Activated CD8-positive, alpha-beta T cell treated with anti-CD3 and anti-CD28 coated beads, Interleukin-2, amount 10 ng/mL, durations not matched to agents 7 days and 5 days (primary cell): ENCODE measurements around the gene GMEB2. TPM values are rescaled to one million over a fixed set of nuclear protein-coding genes. Genes with fewer than 3 reads are reported as not detected.

Experiments used
- ATAC-seq: fragments of 150-1000 bp; cut with Tn5 transposase; one replicate; pipeline ENCODE4 v1.10.0; 2021; ENCODE audit warnings: moderate library complexity
- CTCF ChIA-PET: fragments of 350-600 bp; sonication (Branson Sonifier 250); formaldehyde crosslinking; loops from one replicate; lab custom pipeline; 2021; ENCODE audit warnings: antibody characterized with exemption; lab: Charles Lee
- POLR2A ChIA-PET: fragments of 350-600 bp; sonication (Branson Sonifier 250); formaldehyde crosslinking; loops from one replicate; lab custom pipeline; 2021; ENCODE audit warnings: antibody characterized with exemption; lab: Charles Lee
- DNase-seq: peaks from one replicate; pipeline ENCODE4 v3.0.0-alpha.2; 2020
- H3K27ac Mint-ChIP-seq: one replicate; pipeline ENCODE4 v1.8.0; 2021; ENCODE audit warnings: mild to moderate bottlenecking, mixed read lengths
- H3K27me3 Mint-ChIP-seq: one replicate; pipeline ENCODE4 v1.8.0; 2021; ENCODE audit warnings: low read depth, mixed read lengths
- H3K36me3 Mint-ChIP-seq: one replicate; pipeline ENCODE4 v1.8.0; 2021; ENCODE audit warnings: low read depth, mixed read lengths
- H3K4me1 Mint-ChIP-seq: one replicate; pipeline ENCODE4 v1.8.0; 2021; ENCODE audit warnings: low read depth, mixed read lengths
- H3K4me3 Mint-ChIP-seq: one replicate; pipeline ENCODE4 v1.8.0; 2021; ENCODE audit warnings: mild to moderate bottlenecking, mixed read lengths
- H3K9me3 Mint-ChIP-seq: one replicate; pipeline ENCODE4 v1.8.0; 2022; ENCODE audit warnings: mixed read lengths; ENCODE audit not compliant: insufficient read depth
- total RNA-seq, 2 experiments: library from RNA; stranded (reverse); gene quantifications; one replicate each; pipeline ENCODE4 v1.2.3, GENCODE V29; 2021

Gene GMEB2
- total RNA-seq, 2 experiments from 2014 or later: 16.2 TPM

DNA sequence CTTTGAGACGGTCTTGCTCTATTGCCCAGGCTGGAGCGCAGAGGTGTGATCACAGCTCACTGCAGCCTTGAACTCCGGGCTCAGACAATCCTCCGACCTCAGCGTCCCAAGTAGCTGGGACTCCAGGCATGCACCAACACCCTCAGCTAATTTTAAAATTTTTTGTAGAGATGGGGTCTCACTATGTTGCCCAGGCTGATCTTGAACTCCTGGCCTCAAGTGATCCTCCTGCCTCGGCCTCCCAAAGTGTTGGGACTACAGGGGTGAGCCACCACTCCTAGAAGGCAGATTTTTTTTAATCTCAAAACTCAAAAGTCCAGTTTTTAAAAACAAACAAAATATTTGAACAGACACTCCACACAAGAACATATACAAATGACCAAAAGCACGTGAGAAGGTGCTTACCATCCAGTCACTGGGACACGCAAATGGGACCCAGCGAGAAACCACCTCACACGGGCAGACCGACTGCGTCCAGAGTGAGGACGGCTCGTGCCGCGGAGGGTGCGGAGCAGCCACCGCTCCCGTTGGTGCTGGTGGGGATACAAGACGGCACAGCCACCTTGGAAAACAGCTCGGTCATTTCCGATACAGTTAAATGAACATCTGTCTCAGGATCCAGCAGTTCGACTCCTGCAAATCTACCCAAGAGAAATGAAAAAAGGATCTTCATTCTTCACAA lies 44.4 kb downstream of the GMEB2 start:
- ATAC-seq: no peak
- ChIA-PET CTCF (interaction anchor here (0.8 to 2.2 kb wide), 2 partner anchors 59 to 187 kb away, joined by 3 to 8 read pairs; no protein-coding TSS in a partner anchor), POLR2A (no interaction called here)
- Mint-ChIP-seq H3K27ac (no peak overlapping the region), H3K27me3 (peaks cover 34% of the 10 kb centered on the region), H3K9me3 (no peaks in the 10 kb centered on the region), H3K4me1 (no peaks in the 10 kb centered on the region), H3K36me3 (no peaks in the 10 kb centered on the region), H3K4me3 (no peak overlapping the region)
- no peak for DNase-seq

DNA sequence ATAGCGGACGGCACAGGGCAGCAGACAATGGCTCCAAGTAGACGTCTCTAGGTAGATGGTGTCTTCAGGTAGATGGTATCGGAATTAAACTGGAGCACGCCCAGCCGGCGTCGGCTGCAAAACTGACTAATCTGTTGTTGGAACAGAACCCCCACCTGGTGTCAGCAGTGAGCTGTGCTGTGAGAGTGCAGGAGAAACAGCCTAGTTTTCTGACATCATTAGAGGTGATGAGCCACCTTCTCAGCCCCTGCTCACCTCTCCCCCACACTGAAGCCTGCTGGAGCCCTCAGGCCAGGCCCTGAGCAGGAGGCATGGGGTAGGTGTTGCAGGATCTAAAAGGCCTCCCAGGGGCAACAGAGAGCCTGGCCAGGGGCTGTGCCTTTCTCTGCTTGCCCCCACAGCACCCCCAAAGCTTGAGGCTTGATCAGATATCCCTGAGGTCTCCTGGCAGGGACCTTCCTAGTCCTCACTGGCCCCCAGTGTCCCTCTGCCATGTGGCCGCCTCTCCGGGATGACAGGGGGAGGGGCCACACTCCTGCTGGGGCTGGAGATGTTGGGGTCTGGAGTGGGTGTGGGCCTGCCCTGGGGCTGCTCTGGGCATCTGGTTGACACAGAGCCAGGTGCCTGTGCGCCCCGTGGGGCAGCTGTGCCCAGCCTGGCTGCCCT lies 46.0 kb downstream of the GMEB2 start:
- no peaks in the 10 kb centered on the region for H3K9me3 Mint-ChIP-seq
- no peak overlapping the region for H3K4me3 Mint-ChIP-seq
- no peaks in the 10 kb centered on the region for H3K4me1 Mint-ChIP-seq
- peak; percentile 88 for ATAC-seq
- CTCF ChIA-PET: interaction anchor here (2.2 kb wide), 1 partner anchor 60 kb away, joined by 8 read pairs; no protein-coding TSS in a partner anchor
- no peaks in the 10 kb centered on the region for H3K36me3 Mint-ChIP-seq
- POLR2A ChIA-PET: interaction anchor here (0.7 kb wide), 1 partner anchor 315 kb away, joined by 3 read pairs; no protein-coding TSS in a partner anchor
- peaks cover 39% of the 10 kb centered on the region for H3K27me3 Mint-ChIP-seq
- peak; percentile 77 for DNase-seq
- no peak overlapping the region for H3K27ac Mint-ChIP-seq

DNA sequence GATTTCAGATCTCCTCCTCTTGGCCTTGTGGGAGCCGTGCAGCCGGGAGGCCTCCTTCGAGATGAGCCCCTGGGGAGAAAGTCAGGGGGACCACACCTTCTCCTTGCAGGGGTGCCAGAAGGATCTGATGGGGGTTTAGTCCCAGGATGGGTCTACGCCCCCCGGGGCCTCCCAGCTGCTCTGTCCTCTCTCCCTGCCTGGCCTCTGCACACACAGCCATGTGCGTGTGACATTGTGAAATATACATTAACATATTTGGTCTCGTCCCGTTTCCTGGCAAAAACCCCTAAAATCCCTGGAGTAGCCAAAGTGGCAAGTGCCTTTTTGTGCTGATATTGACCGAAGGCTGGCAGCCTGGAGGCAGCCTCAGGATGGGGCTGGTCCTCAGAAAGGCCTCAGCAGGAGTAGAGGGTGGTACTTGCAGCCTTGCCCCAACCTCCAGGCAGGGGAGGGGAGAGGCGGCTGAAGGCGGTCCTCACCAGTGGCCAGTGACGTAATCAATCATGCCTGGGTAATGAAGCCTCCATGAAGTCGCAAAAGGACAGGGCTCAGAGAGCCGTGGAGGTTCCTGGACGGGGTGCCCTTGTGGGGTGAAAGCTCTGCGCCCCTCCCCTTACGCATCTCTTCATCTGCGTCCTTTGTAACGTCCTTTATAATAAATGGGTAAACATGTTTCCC lies 47.7 kb downstream of the GMEB2 start:
- Mint-ChIP-seq H3K27me3 (peaks cover 39% of the 10 kb centered on the region), H3K27ac (no peak overlapping the region), H3K4me1 (peaks cover 1% of the 10 kb centered on the region), H3K9me3 (no peaks in the 10 kb centered on the region), H3K36me3 (no peaks in the 10 kb centered on the region), H3K4me3 (no peak overlapping the region)
- CTCF ChIA-PET: interaction anchor here (1.1 kb wide), 1 partner anchor 63 kb away, joined by 4 read pairs; no protein-coding TSS in a partner anchor
- ATAC-seq: no peak
- POLR2A ChIA-PET: no interaction called here
- DNase-seq: no peak

DNA sequence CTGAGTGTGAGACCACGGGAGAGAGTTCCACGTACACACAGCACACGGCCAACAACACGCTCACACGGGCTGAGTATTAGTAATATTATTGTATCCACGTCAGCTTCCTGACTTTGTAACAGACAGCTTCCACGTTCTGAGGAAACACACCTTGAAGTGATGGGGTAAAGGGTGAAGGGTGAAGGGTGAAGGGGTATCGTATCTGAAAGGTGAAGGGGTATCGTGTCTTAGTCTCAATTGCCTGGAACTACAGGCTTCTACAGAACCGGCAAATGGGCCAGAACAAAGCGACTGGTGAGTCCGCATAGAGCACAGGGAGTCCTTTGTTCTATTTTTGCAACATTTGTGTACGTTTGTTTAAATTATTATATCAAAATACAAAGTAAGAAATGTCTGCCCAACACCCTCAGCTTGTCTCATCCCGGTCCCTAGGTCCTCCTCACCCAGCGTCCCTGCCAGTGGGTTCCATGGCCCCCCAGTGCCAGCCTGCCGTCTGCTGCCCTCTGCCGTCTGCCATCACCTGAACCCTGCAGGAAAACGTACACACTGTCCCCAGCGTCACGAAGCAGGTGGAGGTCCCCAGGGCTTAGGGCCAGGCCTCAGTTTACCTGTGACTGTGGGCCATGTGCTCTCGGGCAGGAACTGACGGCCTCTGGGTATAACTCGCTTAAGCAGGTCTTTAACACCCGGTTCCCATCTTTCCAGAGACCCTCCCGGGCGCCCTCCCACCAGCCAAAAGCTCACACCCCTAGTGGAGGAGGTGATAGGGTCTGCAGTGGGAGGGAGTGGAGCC lies 48.5 kb downstream of the GMEB2 start:
- no peak overlapping the region for H3K27ac Mint-ChIP-seq
- DNase-seq (no peak), ATAC-seq (no peak)
- ChIA-PET POLR2A (no interaction called here), CTCF (interaction anchor here (1.0 kb wide), 1 partner anchor 39 kb away, joined by 4 read pairs; no protein-coding TSS in a partner anchor)
- peaks cover 39% of the 10 kb centered on the region for H3K27me3 Mint-ChIP-seq
- no peak overlapping the region for H3K4me3 Mint-ChIP-seq
- no peaks in the 10 kb centered on the region for H3K9me3 Mint-ChIP-seq
- H3K4me1 Mint-ChIP-seq: peaks cover 1% of the 10 kb centered on the region
- no peaks in the 10 kb centered on the region for H3K36me3 Mint-ChIP-seq

DNA sequence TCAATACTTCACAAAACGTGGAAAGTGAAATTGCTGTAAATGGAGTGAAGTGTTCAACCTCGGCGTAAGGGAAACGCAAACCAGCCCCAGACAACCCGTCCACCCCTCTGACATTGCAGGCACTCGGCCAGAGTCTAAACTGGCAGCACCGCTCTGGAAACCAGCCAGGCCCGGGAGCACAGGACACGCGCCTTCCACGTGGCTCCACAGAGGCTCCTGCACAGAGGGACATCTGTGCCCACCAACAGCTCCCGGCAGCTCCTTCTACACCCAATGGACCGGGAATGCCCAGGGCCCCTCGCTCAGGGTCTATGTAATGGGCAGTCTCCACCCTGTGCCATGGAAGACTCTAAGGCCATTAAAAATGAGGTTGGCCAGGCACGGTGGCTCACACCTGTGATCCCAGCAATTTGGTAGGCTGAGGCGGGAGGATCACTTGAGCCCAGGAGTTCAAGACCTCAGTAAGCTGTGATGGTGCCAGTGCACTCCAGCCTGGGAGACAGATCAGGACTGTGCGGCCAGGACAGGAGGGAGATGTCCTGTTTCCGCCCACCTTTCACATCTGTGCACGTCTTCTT lies 49.5 kb downstream of the GMEB2 start:
- H3K27me3 Mint-ChIP-seq: peaks cover 31% of the 10 kb centered on the region
- no peak overlapping the region for H3K4me3 Mint-ChIP-seq
- ChIA-PET POLR2A (no interaction called here), CTCF (interaction anchor here (1.0 kb wide), 1 partner anchor 38 kb away, joined by 4 read pairs; no protein-coding TSS in a partner anchor)
- peaks cover 1% of the 10 kb centered on the region for H3K4me1 Mint-ChIP-seq
- H3K27ac Mint-ChIP-seq: no peak overlapping the region
- ATAC-seq: no peak
- H3K9me3 Mint-ChIP-seq: no peaks in the 10 kb centered on the region
- no peak for DNase-seq
- H3K36me3 Mint-ChIP-seq: no peaks in the 10 kb centered on the region

DNA sequence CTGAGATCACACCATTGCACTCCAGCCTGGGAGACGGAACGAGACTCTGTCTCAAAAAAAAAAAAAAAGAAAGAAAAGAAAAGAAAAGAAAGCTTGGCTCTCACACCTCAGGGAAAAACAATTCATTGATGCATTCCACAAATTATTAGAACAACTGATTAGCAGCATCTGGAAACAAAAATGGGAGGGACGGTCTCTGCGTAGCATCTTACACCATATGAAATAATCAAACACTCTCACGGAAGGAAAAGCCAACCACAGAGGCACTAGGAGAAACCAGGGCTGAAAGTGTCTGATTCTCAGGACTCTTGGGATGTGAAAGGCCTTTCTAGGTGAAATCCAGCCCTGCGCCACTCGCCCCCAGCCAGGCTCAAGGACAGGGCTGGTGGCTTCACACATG lies 50.6 kb downstream of the GMEB2 start:
- CTCF ChIA-PET: no interaction called here

DNA sequence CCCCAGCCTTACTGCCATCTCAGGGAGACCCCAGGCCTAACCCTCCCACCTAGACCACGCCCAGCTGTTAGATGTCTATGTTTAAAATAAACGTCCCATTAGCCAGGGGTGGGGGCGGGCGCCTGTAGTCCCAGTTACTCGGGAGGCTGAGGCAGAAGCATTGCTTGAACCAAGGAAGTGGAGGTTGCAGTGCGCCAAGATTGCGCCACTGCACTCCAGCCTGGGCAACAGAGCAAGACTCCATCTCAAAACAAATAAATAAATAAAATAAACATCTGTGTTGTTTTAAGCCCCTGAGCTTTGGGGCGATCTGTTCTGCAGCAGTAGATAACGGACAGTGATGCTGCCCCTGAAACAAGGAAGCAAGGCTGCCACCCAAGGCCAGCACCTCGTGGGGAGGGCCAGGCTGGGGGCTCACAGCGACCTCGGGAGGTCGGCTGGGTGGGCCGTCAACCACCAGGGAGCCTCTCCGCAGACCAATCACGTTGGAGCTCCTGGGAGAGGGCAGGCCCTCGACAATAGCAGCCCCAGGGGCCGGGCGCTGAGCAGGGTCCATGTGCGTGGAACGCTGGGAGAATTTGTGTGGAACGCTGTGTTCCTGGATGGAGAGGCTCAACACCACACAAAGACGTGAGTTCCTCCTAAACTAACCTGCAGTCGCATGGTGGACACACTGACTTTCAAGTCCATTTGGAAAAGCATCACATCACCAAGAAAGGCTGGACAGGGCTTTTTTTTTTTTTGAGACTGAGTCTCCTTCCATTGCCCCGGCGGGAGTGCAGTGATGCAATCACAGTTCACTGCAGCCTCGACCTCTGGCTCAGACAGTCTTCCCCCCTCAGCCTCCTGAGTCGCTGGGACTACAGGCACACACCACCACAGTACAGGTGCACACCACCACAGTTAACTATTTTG lies 51.8 kb downstream of the GMEB2 start:
- peaks cover 2% of the 10 kb centered on the region for H3K4me1 Mint-ChIP-seq
- ATAC-seq: no peak
- peak overlapping the region; percentile 46 for H3K27ac Mint-ChIP-seq
- H3K9me3 Mint-ChIP-seq: no peaks in the 10 kb centered on the region
- peaks cover 22% of the 10 kb centered on the region for H3K27me3 Mint-ChIP-seq
- DNase-seq: no peak
- H3K36me3 Mint-ChIP-seq: peaks cover 3% of the 10 kb centered on the region
- ChIA-PET CTCF (interaction anchor here (0.8 to 1.6 kb wide), 3 partner anchors 37 to 290 kb away, joined by 3 to 7 read pairs (median 4); partner anchors contain the start of gene TPD52L2), POLR2A (interaction anchor here (0.8 to 1.2 kb wide), 4 partner anchors 46 to 385 kb away, joined by 3 to 4 read pairs (median 4); partner anchors contain the start of gene RTEL1)
- H3K4me3 Mint-ChIP-seq: peak overlapping the region; percentile 58

More for the DNA sequence above, 50.6 kb downstream of the GMEB2 start:
- peaks cover 29% of the 10 kb centered on the region for H3K27me3 Mint-ChIP-seq
- H3K36me3 Mint-ChIP-seq: no peaks in the 10 kb centered on the region
- no peaks in the 10 kb centered on the region for H3K9me3 Mint-ChIP-seq
- DNase-seq: no peak
- peaks cover 1% of the 10 kb centered on the region for H3K4me1 Mint-ChIP-seq
- no peak overlapping the region for H3K4me3 Mint-ChIP-seq
- POLR2A ChIA-PET: no interaction called here
- no peak overlapping the region for H3K27ac Mint-ChIP-seq
- no peak for ATAC-seq

DNA sequence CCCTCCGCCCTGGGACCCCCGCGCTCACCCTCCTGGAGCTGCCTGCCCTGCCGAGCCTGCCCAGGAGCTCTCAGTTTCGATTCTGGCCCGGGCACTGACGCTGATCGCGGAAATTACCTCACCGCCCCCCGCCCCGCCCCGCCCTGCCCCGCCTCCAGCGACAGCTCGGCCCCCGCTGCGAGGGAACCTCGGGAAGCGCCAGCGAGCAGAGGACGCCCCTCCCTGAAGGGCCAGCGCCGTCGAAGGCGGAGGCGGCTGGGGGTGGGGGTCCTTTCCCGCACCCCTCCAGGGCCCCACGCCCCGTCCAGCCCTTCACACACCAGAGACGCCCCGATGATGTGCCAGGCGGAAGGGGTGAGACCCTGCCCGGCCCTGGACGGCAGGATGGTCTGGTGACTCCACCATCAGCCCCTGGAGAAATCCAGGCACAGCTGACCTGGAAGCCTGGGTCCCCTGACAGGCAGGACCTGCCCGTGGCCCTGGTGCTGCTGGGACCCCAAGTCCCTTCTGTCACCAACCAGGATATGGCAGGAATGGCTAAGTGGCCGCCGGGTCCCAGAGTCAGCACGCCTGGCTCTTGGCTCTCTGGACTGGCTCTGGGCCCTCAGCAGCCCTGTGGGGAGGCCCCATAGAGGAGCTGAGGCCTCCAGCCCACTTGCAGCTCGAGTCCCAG lies 52.6 kb downstream of the GMEB2 start, which contains the start of gene HELZ2:
Gene HELZ2 (minus strand): TSS at position 84 of the 673 bp plus-strand sequence. CDS start 1,854 bp downstream, outside the sequence.
- peaks cover 6% of the 10 kb centered on the region for H3K36me3 Mint-ChIP-seq
- no peaks in the 10 kb centered on the region for H3K9me3 Mint-ChIP-seq
- POLR2A ChIA-PET: interaction anchor here (0.6 to 1.4 kb wide), 12 partner anchors 9 to 386 kb away, joined by 3 to 4 read pairs (median 3); partner anchors contain the start of genes GMEB2, RTEL1 and STMN3
- peak; percentile 84 for ATAC-seq
- CTCF ChIA-PET: interaction anchor here (0.6 to 1.6 kb wide), 5 partner anchors 26 to 291 kb away, joined by 3 to 7 read pairs (median 4); partner anchors contain the start of gene TPD52L2
- peaks cover 10% of the 10 kb centered on the region for H3K4me1 Mint-ChIP-seq
- peak within 1 kb of the TSS; percentile 83 for H3K4me3 Mint-ChIP-seq
- H3K27me3 Mint-ChIP-seq: peaks cover 18% of the 10 kb centered on the region
- DNase-seq: peak; percentile 85
- H3K27ac Mint-ChIP-seq: peak within 1 kb of the TSS; percentile 89

DNA sequence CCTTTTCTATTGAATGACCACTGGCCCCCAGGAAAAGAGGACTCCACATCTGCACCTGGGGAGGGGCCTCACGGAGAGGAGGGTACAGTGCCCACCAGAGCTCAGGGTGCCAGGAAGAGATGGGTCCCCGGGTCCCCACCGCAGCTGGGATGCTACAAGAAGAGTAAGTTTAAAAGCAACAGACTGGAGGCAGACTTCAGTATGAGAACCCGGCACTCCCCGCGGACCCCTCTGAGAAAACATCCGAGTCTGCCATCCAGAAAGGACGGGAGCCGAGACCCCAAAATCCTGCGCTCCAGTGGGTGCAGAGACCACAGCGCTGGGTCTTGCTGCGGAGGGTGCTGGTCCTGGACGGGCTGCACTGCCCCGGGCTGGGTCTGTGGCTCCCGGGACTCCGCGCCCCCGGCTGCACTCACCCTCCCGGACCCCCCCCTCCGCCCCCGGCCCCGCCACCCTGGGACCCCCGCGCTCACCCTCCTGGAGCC lies 53.2 kb downstream of the GMEB2 start:
- Mint-ChIP-seq H3K27me3 (peaks cover 15% of the 10 kb centered on the region), H3K36me3 (peaks cover 10% of the 10 kb centered on the region), H3K9me3 (no peaks in the 10 kb centered on the region), H3K4me1 (peaks cover 16% of the 10 kb centered on the region), H3K27ac (peak overlapping the region; percentile 89), H3K4me3 (peak overlapping the region; percentile 83)
- no peak for DNase-seq
- ChIA-PET CTCF (interaction anchor here (0.6 to 1.8 kb wide), 5 partner anchors 26 to 212 kb away, joined by 3 to 8 read pairs (median 4); partner anchors contain the start of gene PTK6), POLR2A (interaction anchor here (0.7 to 1.4 kb wide), 10 partner anchors 9 to 285 kb away, joined by 3 to 4 read pairs (median 3); partner anchors contain the start of genes PTK6 and RTEL1)
- ATAC-seq: peak; percentile 40
